ENCODE measurements around the gene PGP.
A peak's percentile ranks its signal among the peaks of the same experiment; 100 is the strongest.

The PGP gene

DNA sequence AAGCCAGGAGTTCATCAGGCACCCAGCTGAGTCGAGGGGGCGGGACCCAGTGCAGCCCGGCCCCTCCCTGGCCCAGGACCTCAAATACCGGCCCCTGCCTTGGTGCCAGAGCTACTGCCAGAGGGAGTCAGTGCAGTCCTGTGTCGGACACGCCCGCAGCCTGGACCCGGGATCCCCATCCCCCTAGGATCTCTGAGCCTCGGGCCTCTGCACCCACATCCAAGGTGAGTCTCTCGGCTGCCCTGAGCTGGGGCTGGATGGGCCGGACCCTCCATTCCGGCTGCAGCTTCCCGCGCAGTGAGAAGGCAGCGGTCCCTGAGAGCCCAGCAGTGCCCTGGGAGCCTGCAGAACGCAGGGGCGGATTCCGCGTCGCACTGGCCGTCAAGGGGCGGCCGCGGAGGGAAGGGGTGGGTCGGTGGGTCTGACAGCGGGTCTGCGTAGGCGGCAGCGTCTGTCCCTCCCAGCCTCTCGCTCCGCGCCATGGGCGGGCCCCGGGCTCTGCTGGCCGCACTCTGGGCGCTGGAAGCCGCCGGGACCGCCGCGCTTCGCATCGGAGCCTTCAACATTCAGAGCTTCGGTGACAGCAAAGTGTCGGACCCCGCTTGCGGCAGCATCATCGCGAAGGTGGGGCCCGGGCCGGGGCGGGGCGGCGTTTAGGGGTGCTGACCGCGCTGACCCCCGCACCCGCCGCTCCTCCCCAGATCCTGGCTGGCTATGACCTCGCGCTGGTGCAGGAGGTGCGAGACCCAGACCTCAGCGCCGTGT, 21.9 kb upstream of the PGP start, which contains the start of gene DNASE1L2:
Gene DNASE1L2 (plus strand): TSS at position 108 of the 765 bp plus-strand sequence. CDS start 373 bp downstream, at position 481.
- TF ChIP-seq, protein P1, sequence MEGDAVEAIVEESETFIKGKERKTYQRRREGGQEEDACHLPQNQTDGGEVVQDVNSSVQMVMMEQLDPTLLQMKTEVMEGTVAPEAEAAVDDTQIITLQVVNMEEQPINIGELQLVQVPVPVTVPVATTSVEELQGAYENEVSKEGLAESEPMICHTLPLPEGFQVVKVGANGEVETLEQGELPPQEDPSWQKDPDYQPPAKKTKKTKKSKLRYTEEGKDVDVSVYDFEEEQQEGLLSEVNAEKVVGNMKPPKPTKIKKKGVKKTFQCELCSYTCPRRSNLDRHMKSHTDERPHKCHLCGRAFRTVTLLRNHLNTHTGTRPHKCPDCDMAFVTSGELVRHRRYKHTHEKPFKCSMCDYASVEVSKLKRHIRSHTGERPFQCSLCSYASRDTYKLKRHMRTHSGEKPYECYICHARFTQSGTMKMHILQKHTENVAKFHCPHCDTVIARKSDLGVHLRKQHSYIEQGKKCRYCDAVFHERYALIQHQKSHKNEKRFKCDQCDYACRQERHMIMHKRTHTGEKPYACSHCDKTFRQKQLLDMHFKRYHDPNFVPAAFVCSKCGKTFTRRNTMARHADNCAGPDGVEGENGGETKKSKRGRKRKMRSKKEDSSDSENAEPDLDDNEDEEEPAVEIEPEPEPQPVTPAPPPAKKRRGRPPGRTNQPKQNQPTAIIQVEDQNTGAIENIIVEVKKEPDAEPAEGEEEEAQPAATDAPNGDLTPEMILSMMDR (conservative IDR thresholded peaks at IDR 0.05) = no peak
- H3K27ac ChIP-seq = peak within 1 kb of the TSS; percentile 24; the same call in 1 of the 2 replicates

DNA sequence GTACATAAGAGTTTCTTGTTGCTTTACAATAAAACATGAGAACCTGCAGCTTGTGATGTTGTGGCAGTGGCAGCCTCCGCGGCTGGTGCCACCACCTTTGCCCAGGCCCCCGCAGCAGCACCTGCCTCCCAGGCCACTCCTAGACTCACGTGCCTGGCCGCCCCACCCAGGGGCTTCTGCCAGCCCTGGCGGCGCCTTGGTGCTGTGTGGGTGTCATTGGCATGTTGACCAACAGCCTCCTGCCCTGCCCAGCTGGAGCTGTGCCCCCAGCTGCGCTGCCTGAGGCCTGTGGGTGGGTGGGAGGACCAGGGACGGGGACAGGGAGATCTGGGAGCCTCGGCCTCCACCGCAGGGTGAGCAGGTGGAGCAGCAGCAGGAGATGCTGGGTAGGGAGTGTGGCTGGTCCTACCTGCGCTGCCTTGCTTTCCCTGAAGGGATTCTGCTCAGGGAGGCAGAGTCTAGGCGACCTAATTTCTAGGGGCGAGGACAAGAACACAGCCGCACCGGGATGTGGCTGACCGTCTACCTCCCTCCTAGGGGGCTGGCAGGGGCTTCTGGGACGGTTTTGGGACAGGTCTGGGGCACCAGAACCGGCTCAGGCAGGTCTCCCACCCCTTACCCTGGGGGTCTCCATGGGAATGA, 21.2 kb upstream of the PGP start:
- H3K27ac ChIP-seq = no peak overlapping the region
- TF ChIP-seq, protein P1 (conservative IDR thresholded peaks at IDR 0.05) = no peak

DNA sequence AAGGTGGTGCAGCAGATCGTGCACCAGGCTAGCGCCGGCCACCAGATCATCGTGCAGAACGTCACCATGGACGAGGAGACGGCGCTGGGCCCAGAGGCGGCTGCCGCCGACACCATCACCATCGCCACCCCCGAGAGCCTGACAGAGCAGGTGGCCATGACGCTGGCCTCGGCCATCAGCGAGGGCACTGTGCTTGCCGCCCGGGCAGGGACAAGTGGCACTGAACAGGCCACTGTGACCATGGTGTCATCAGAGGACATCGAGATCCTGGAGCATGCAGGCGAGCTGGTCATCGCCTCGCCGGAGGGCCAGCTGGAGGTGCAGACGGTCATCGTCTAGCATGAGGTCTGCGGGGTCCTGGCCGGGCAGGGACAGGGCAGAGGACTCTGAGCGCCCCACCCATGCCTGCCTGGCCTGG, 20.6 kb upstream of the PGP start:
- TF ChIP-seq, protein P1 (conservative IDR thresholded peaks at IDR 0.05) = no peak
- no peak overlapping the region for H3K27ac ChIP-seq

DNA sequence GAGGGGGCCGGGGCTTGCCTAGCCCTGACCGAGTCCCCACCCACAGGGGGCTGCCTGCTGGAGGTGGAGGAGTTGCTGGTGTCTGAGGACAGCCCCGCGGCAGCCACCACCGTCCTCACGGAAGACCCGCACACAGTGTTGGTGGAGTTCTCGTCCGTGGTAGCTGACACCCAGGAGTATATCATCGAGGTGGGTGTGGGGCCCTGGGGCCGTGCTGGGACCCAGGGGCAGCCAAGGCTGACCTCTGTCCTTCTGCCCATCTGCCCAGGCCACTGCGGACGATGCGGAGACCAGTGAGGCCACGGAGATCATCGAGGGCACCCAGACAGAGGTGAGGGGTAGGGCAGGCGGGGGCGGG, 20.2 kb upstream of the PGP start:
- no peak overlapping the region for H3K27ac ChIP-seq
- TF ChIP-seq, protein P1 (conservative IDR thresholded peaks at IDR 0.05) = no peak

DNA sequence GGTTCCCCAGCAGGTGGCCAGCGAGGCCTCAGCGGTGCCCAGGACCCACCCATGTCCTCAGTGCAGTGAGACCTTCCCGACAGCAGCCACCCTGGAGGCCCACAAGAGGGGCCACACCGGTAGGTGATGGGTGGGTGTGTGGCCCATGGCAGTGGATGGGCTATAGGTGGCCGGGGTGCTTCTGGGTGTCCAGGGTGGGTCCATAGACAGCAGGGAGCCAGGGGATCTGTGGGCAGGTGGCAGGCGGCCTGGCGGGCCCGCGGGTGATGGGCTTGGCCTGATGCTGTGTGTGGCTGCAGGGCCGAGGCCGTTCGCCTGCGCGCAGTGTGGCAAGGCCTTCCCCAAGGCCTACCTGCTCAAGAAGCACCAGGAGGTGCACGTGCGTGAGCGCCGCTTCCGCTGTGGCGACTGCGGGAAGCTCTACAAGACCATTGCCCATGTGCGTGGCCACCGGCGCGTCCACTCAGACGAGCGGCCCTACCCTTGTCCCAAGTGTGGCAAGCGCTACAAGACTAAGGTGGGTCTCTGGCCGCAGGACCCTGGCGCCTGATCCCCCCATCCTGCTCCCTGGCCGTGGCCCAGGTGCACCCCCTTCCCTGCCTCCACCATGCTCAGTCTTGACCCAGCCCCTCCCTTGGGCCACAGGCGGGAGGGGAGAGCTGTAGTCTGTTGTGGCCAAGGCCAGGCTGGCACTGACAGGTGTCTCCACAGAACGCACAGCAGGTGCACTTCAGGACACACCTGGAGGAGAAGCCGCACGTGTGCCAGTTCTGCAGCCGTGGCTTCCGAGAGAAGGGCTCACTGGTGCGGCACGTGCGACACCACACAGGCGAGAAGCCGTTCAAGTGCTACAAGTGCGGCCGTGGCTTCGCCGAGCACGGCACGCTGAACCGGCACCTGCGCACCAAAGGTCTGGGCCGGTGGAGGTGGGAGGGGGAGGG, 19.5 kb upstream of the PGP start:
- H3K27ac ChIP-seq = no peak overlapping the region
- TF ChIP-seq, protein P1 (conservative IDR thresholded peaks at IDR 0.05) = no peak

DNA sequence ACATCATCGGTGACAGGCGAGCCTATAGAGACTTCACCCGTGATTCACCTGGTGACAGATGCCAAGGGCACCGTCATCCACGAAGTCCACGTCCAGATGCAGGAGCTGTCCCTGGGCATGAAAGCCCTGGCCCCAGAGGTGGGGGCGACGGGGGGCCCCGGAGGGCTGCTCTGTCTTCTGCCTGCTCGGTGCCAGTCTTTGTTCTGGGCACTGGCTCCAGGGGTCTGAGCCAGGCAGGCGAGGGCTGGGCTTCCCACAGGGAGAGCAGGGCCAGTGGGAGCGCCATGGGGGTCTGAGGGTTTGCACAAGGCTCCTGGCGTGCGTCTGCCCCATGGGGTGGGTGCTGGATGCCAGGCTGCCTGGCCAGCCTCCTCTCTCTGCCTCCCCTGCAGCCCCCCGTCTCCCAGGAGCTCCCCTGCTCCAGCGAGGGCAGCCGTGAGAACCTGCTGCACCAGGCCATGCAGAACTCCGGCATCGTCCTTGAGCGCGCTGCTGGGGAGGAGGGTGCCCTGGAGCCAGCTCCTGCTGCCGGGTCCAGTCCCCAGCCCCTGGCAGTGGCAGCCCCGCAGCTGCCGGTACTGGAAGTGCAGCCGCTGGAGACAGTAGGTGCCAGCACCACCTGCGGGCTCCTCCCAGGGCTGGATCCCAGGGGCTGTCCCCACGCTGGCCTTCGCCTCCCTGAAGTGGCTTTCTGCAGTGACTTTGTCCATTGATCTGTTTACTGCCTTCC, 18.6 kb upstream of the PGP start:
- TF ChIP-seq, protein P1 (conservative IDR thresholded peaks at IDR 0.05) = no peak
- H3K27ac ChIP-seq = no peak overlapping the region
